Adrenal gland (tissue), 5 donors: Measurements from ENCODE around the gene ERICH2.

Experiments
- CTCF ChIP-seq, 6 experiments: fragments of 450-650 bp in 4 of 6; fragments of 200-600 bp in 2 of 6; sonication (generic) in 1 of 6; IDR thresholded peaks; 1 replicate in 5 of 6; 2 replicates in 1 of 6; pipeline versions ENCODE4 v1.5.1 to v1.8.0; 2016 to 2021; ENCODE audit warnings: antibody characterized with exemption in 6 of 6, mild to moderate bottlenecking in 2 of 6, moderate library complexity in 1 of 6
- POLR2A ChIP-seq, 2 donors: fragments of 450-650 bp; IDR thresholded peaks; one replicate each; pipeline ENCODE4 v1.6.1; 2017; ENCODE audit warnings: antibody characterized with exemption in 2 of 2, mild to moderate bottlenecking in 2 of 2, moderate library complexity in 1 of 2
- donor health status: DM: no; HTN: no; CAD: no.

GRCh38 chr2:170739048-170739447 is 31.1 kb upstream of the ERICH2 start:
- no peak for TF ChIP-seq POLR2A (IDR thresholded peaks at IDR 0.05)
- TF ChIP-seq CTCF (IDR thresholded peaks at IDR 0.05), result no peak
